H1 (cell line): ENCODE data around the gene TUT7. TPM values are rescaled to one million over a fixed set of nuclear protein-coding genes. Genes with fewer than 3 reads are reported as not detected.

Experiments
- CEBPB ChIP-seq: IDR thresholded peaks from 2 replicates; pipeline ENCODE4 v1.6.1; 2012; ENCODE audit warnings: low read depth, low read length
- HDAC2 ChIP-seq, 2 experiments: fragments of 300-600 bp in 1 of 2; sonication (generic) in 1 of 2; IDR thresholded peaks; 2 replicates each; pipeline ENCODE4 v1.6.1; 2011 to 2012; ENCODE audit warnings: low read depth in 2 of 2, low read length in 2 of 2, mild to moderate bottlenecking in 2 of 2, moderate library complexity in 2 of 2, borderline replicate concordance in 1 of 2, inconsistent platforms in 1 of 2
- POLR2AphosphoS5 ChIP-seq: IDR thresholded peaks from 2 replicates; pipeline ENCODE4 v1.6.1; 2011; ENCODE audit warnings: low read depth, low read length
- SP1 ChIP-seq: IDR thresholded peaks from 2 replicates; pipeline ENCODE4 v1.6.1; 2011; ENCODE audit warnings: low read depth, low read length
- ZNF274 ChIP-seq: IDR thresholded peaks from 2 replicates; pipeline ENCODE4 v1.7.0; 2012; ENCODE audit warnings: low read length, borderline replicate concordance; ENCODE audit errors: extremely low read depth
- polyA plus RNA-seq, 7 experiments: library from polyadenylated mRNA; depleted of rRNA in 3 of 7; stranded (reverse) in 5 of 7; unstranded in 2 of 7; fragments of >200 nt in 5 of 7; fragments of 200-250 nt in 2 of 7; gene quantifications; 1 replicate in 5 of 7; 2 replicates in 1 of 7; 4 replicates in 1 of 7; pipeline versions ENCODE4 v1.2.1 to v1.2.3, GENCODE V29; 2011 to 2013; ENCODE audit warnings: missing spikeins in 2 of 7, mixed read lengths in 2 of 7
- total RNA-seq: library from RNA; stranded (reverse); fragmentation: NEBNext Ultra II Directional; extraction: Animal tissue kit (Norgen Biotek cat#: 25700); gene quantifications from 2 replicates; pipeline ENCODE4 v1.2.1, GENCODE V29; 2021

TUT7 gene
- total and polyA plus RNA-seq, 2 of the 8 experiments (the other 6 are each of a cell fraction or from before 2014, with no cell fraction given), result 4.8 to 19.3 TPM

DNA sequence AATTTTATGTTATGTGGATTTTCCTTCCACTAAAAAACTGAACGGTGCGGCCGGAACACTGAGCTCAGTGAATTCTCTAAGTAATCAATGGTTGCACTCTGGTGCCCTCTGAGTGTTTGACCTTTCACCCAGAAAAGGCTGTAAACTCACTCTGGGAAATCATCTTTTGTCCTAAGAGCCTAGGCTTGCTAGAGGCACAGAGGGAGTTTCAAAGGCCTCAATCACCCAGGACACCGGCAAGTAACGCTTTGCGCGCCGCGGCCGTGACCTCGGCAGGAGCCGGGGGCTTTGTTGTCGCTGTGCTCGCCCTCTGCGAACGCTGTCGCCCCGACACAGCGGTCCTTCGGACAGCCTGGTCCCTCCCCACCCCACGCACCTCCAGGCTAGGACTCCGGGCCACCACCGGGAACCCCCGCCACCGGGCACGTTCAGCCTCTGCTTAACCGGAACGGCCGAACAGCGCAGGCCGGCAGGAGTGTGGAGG is 72.6 kb downstream of the TUT7 start (continued):
- TF ChIP-seq SP1 (no peak), POLR2AphosphoS5 (peak; percentile 61; the same call in 1 of the 2 replicates), ZNF274 (no peak), HDAC2 (IDR thresholded peaks at IDR 0.05; ENCODE audit: borderline replicate concordance in 1 of 2, low read depth in 2 of 2, low read length in 2 of 2) (peak in 1 of 2 experiments; percentile 77; a peak in 2 of 4 replicates), CEBPB (no peak)
